Cardiac muscle cell (in vitro differentiated cells and primary cell): ENCODE data around the gene GDF2. TPM values are rescaled to one million over a fixed set of nuclear protein-coding genes. Genes with fewer than 3 reads are reported as not detected.

Source experiments
- DNase-seq, 2 donors: peaks; one replicate each; pipeline versions ENCODE4 v3.0.0 to v3.0.0-alpha.2; 2010 to 2017; ENCODE audit warnings: low read depth in 1 of 2, low spot score in 1 of 2
- H3K27ac ChIP-seq: fragments of 200-600 bp; sonication (generic); 2 replicates; pipeline ENCODE4 v1.5.1; 2016
- H3K27me3 ChIP-seq: fragments of 200-600 bp; sonication (generic); 2 replicates; pipeline ENCODE4 v1.6.0; 2016; ENCODE audit warnings: control low read depth
- H3K36me3 ChIP-seq: fragments of 200-600 bp; sonication (generic); 2 replicates; pipeline ENCODE4 v1.5.1; 2016; ENCODE audit warnings: control low read depth
- H3K4me1 ChIP-seq: fragments of 200-600 bp; sonication (generic); 2 replicates; pipeline ENCODE4 v1.8.1; 2017; ENCODE audit warnings: low read depth, mild to moderate bottlenecking, mixed run types
- H3K4me3 ChIP-seq: fragments of 200-600 bp; sonication (generic); 2 replicates; pipeline ENCODE4 v1.5.1; 2016; ENCODE audit warnings: mild to moderate bottlenecking
- H3K9me3 ChIP-seq: fragments of 200-600 bp; sonication (generic); 2 replicates; pipeline ENCODE4 v1.5.1; 2017; ENCODE audit warnings: low read depth, mild to moderate bottlenecking, control low read depth
- polyA plus RNA-seq: library from polyadenylated mRNA; unstranded; fragments of >200 nt; fragmentation: Nextera tagmentation; extraction: Ambion mirVana; gene quantifications from 2 replicates; pipeline ENCODE4 v1.2.1, GENCODE V29; 2016
- total RNA-seq: library from RNA; depleted of rRNA; stranded (reverse); fragments of >200 nt; gene quantifications from 2 replicates; pipeline ENCODE4 v1.2.3, GENCODE V29; 2016
- TF ChIP-seq, protein P1 (sequence below): IDR thresholded peaks from 2 replicates; pipeline ENCODE4 v1.5.1; 2012; ENCODE audit warnings: low read depth, mild to moderate bottlenecking, low read length

Gene GDF2
- total and polyA plus RNA-seq, 2 experiments from 2014 or later, result 3.5 to 4.4 TPM

DNA sequence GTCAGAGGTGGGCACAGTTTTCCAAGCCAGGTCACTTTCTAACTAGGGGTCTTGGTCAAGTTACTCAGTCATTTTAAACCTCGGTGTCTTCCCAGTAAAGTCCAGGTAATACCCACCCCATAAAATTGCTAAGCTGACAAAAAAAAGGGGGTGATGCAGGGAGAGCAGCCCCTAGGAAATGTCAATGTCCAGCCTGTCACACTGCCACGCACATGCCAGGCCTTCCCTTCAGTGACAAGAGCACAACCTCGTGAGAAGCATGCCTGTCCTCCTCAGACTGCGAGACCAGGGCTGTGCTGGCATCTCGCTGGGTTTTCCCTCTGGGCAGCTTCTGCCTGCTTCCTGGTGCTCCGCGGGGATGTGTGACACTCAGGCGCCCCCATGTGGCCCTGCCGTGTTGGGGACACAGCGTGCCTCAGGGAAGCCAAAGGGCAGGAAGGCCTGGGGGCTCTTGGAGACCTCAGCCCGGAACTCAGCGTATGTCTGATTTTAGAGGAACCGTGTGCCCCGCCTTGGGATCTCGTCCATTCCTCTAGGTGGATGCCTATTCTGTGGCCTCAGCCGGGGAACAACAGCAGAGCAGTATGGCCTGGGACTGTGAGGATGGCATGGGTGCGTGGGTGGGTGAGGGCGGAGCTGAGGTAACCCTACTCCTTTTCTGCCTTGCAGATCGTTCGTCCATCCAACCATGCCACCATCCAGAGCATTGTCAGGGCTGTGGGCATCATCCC is 10.2 kb upstream of the GDF2 start:
- TF ChIP-seq, protein P1, sequence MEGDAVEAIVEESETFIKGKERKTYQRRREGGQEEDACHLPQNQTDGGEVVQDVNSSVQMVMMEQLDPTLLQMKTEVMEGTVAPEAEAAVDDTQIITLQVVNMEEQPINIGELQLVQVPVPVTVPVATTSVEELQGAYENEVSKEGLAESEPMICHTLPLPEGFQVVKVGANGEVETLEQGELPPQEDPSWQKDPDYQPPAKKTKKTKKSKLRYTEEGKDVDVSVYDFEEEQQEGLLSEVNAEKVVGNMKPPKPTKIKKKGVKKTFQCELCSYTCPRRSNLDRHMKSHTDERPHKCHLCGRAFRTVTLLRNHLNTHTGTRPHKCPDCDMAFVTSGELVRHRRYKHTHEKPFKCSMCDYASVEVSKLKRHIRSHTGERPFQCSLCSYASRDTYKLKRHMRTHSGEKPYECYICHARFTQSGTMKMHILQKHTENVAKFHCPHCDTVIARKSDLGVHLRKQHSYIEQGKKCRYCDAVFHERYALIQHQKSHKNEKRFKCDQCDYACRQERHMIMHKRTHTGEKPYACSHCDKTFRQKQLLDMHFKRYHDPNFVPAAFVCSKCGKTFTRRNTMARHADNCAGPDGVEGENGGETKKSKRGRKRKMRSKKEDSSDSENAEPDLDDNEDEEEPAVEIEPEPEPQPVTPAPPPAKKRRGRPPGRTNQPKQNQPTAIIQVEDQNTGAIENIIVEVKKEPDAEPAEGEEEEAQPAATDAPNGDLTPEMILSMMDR, result peak; percentile 97
- Histone ChIP-seq H3K27ac (no peak overlapping the region), H3K27me3 (no peaks in the 10 kb centered on the region), H3K36me3 (no peaks in the 10 kb centered on the region), H3K4me3 (no peak overlapping the region), H3K9me3 (no peaks in the 10 kb centered on the region), H3K4me1 (no peaks in the 10 kb centered on the region)
- DNase-seq, result peak; percentile 82 to 89

DNA sequence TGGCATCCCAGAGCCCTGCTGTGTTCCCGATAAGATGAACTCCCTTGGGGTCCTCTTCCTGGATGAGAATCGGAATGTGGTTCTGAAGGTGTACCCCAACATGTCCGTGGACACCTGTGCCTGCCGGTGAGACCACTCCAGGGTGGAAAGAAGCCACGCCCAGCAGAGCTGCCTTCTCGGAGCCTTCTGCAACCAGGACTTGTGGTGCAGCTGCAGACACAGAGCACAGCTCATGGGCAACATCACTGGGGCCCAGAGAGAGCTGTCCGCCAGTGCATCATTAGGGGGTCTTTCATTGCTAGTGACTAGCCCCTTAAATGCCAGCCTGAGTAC is 9.6 kb upstream of the GDF2 start:
- Histone ChIP-seq H3K27ac (no peak overlapping the region), H3K27me3 (no peaks in the 10 kb centered on the region), H3K36me3 (no peaks in the 10 kb centered on the region), H3K4me1 (no peaks in the 10 kb centered on the region), H3K4me3 (no peak overlapping the region), H3K9me3 (no peaks in the 10 kb centered on the region)
- TF ChIP-seq, protein P1, result no peak
- no peak for DNase-seq

DNA sequence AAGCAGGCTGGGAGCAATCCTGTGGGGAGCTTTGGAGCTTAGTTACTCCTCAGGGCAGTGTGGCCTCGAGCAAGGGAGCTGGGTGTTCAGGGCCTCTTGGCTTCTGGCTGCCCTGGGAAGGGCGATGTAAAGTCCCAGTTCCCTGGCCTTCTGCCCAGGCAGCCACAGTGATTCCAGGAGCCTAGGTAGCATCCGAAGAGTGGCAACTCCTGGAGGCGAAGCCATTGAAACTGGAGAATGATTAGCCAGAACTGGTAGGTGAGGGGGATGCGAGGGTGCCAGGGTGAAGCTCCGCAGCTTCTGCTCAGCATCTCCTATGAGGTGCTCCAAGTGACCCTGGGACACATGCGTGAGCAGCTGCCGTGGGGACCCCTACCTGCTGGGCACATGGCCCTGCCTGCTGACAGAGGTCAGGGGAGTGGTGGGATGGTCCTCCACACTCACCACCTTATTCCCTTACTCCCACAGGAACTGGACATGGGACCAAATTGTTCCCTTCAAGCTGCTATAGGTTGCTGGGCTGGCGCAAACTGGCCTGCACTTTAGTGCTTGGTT is 7.8 kb upstream of the GDF2 start:
- H3K27me3 ChIP-seq, result no peaks in the 10 kb centered on the region
- H3K4me1 ChIP-seq, result no peaks in the 10 kb centered on the region
- no peaks in the 10 kb centered on the region for H3K36me3 ChIP-seq
- no peak overlapping the region for H3K4me3 ChIP-seq
- TF ChIP-seq, protein P1, result no peak
- DNase-seq, result no peak
- H3K27ac ChIP-seq, result no peak overlapping the region
- H3K9me3 ChIP-seq, result no peaks in the 10 kb centered on the region

DNA sequence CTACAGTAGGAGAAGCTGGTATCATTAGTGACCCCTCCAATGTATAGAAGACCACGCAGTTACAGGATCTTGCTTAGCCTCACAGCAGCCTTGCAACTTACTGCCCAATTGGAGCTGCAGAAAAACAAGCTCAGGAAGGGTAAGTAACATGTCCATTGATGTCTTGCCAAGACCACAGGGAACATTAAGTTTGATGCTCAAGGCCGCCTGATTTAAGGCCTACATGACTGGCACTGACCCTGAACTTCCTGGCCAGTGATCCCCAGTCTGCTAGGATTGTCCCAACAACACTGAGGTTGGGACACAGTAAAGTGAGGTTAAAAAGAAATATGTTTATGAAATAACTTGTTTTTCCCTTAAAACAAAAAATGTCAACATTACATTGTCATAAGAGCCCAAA is 6.8 kb upstream of the GDF2 start:
- no peaks in the 10 kb centered on the region for H3K36me3 ChIP-seq
- no peak overlapping the region for H3K27ac ChIP-seq
- no peak for DNase-seq
- H3K9me3 ChIP-seq, result no peaks in the 10 kb centered on the region
- no peak overlapping the region for H3K4me3 ChIP-seq
- no peaks in the 10 kb centered on the region for H3K27me3 ChIP-seq
- peaks cover 1% of the 10 kb centered on the region for H3K4me1 ChIP-seq
- TF ChIP-seq, protein P1, result no peak

DNA sequence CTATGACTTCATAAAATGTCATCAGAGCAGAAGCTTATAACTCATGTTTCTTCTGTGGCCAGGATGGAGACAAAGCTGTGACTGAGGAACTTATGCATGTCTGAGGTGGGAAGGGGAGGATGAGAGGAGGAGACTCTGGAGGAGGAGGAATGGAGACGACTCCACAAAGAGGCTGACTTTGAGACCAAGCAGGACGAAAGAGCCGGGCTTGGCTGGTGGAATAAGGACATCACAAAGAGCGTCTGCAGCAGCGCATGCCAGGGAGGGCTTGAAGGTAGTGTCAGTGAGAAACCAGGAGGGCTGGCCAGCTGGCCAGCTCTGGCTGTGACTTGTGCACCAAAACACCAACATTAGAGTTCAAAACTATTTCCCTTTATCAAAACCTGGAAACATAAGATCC is 6.1 kb upstream of the GDF2 start:
- TF ChIP-seq, protein P1, result no peak
- no peaks in the 10 kb centered on the region for H3K27me3 ChIP-seq
- no peak overlapping the region for H3K27ac ChIP-seq
- H3K9me3 ChIP-seq, result no peaks in the 10 kb centered on the region
- DNase-seq, result no peak
- H3K36me3 ChIP-seq, result no peaks in the 10 kb centered on the region
- H3K4me1 ChIP-seq, result peaks cover 8% of the 10 kb centered on the region
- H3K4me3 ChIP-seq, result no peak overlapping the region
